ENCODE measurements around the gene EREG. TPM values are rescaled to one million over a fixed set of nuclear protein-coding genes. Genes with fewer than 3 reads are reported as not detected.

EREG gene
- total and polyA plus RNA-seq, 2 donors: 0.05 to 0.48 TPM

DNA sequence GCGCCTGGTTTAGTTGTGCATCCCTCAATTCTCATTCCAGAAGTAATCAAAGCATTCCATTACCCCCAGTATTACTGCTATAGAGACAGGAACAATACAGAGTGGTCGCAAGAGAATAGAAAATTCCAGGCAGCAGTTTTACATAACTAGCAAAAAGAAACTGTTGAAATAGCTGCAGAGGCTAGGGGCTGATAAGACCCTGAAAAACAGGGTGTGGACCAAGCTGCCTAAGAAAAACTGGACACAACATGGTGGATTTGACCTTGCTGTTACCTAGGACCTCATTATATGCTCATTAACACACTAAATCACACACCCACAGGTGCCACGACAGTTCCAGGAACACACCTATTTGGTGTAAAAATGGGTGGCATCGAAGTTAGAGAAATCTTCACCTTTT is 41.3 kb upstream of the EREG start:
- H3K9me3 ChIP-seq (ENCODE audit: control insufficient read depth in 2 of 2, insufficient read depth in 1 of 2, low read length in 1 of 2): no peaks in the 10 kb centered on the region
- DNase-seq (ENCODE audit: low read depth in 6 of 9, low spot score in 9 of 9): no peak
- H3K27ac ChIP-seq (ENCODE audit: low read depth in 1 of 2, low read length in 1 of 2): no peak overlapping the region
- 96% methylated on average over 4 of the region's 4 CpGs for WGBS
- no peaks in the 10 kb centered on the region for H3K36me3 ChIP-seq (ENCODE audit: control insufficient read depth in 2 of 2, insufficient read depth in 2 of 2, low read length in 1 of 2)
- H3K27me3 ChIP-seq (ENCODE audit: control insufficient read depth in 2 of 2, insufficient read depth in 1 of 2, low read length in 1 of 2): no peaks in the 10 kb centered on the region
- H3K4me3 ChIP-seq (ENCODE audit: low read length in 2 of 2): no peak overlapping the region
- no peaks in the 10 kb centered on the region for H3K4me1 ChIP-seq (ENCODE audit: control insufficient read depth in 2 of 2, insufficient read depth in 2 of 2, low read length in 2 of 2)

DNA sequence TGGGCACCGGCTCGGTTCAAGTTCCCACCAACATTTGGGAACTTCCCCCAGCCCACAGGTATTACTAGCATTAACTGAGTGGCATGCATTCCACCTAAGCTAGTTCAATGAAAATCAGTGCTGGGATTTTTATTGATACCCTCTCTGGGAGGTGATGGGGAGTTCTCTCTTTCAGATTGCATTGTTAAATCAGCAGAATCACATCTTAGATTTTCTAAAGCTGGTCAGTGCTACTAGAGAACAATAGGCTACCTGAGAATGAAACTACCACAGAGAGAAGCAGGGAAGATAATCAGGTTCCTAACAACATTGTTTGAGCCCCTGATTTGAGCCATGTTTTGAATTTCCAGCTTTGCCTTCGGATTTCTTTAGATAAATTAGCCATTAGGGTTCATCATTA is 40.7 kb upstream of the EREG start:
- no peak for DNase-seq (ENCODE audit: low read depth in 6 of 9, low spot score in 9 of 9)
- WGBS: 71% methylated on average over 3 of the region's 3 CpGs
- Histone ChIP-seq H3K36me3 (ENCODE audit: control insufficient read depth in 2 of 2, insufficient read depth in 2 of 2, low read length in 1 of 2) (no peaks in the 10 kb centered on the region), H3K9me3 (ENCODE audit: control insufficient read depth in 2 of 2, insufficient read depth in 1 of 2, low read length in 1 of 2) (no peaks in the 10 kb centered on the region), H3K4me1 (ENCODE audit: control insufficient read depth in 2 of 2, insufficient read depth in 2 of 2, low read length in 2 of 2) (no peaks in the 10 kb centered on the region), H3K27me3 (ENCODE audit: control insufficient read depth in 2 of 2, insufficient read depth in 1 of 2, low read length in 1 of 2) (no peaks in the 10 kb centered on the region), H3K4me3 (ENCODE audit: low read length in 2 of 2) (no peak overlapping the region), H3K27ac (ENCODE audit: low read depth in 1 of 2, low read length in 1 of 2) (no peak overlapping the region)

DNA sequence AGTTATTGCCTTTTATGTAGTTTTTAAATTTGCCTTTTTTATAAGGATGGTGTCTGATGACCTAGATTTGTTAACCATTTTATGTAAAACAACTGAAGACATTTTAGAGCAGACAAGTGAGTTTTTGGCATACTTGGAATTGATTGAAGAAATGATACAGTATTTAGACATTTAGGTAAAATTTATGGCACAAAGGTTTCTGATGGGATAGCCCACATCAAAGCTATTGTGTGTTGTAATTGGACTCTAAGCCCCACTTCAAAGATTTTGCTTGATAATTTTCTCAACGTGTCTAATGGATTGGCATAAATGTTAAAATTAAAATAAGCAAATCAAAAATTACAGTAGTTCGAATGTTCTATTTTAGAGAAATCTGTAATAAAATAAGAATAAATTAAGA is 39.1 kb upstream of the EREG start:
- H3K36me3 ChIP-seq (ENCODE audit: control insufficient read depth in 2 of 2, insufficient read depth in 2 of 2, low read length in 1 of 2): no peaks in the 10 kb centered on the region
- H3K27me3 ChIP-seq (ENCODE audit: control insufficient read depth in 2 of 2, insufficient read depth in 1 of 2, low read length in 1 of 2): no peaks in the 10 kb centered on the region
- no peaks in the 10 kb centered on the region for H3K9me3 ChIP-seq (ENCODE audit: control insufficient read depth in 2 of 2, insufficient read depth in 1 of 2, low read length in 1 of 2)
- 88% methylated on average over 2 of the region's 2 CpGs for WGBS
- H3K4me1 ChIP-seq (ENCODE audit: control insufficient read depth in 2 of 2, insufficient read depth in 2 of 2, low read length in 2 of 2): no peaks in the 10 kb centered on the region
- no peak overlapping the region for H3K27ac ChIP-seq (ENCODE audit: low read depth in 1 of 2, low read length in 1 of 2)
- DNase-seq (ENCODE audit: low read depth in 6 of 9, low spot score in 9 of 9): no peak
- H3K4me3 ChIP-seq (ENCODE audit: low read length in 2 of 2): no peak overlapping the region

DNA sequence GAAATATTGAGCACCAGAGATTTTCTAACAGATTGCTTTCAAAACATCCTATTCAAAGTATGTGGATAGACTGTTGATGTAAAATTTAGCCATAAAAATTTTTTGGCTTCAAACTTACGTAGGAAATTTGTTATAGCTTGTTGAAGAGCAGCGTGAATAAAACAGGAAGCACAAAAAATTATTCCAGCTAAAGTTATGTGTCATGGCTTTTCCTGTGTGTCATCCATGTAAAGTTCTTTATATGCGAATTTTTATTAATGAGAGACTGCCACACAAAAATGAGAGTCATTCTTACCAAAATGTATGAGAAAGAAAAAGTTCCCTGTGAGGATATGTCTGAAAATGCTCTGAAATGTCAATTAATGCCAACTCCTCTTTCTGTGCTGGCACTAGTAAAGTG is 37.2 kb upstream of the EREG start:
- H3K4me1 ChIP-seq (ENCODE audit: control insufficient read depth in 2 of 2, insufficient read depth in 2 of 2, low read length in 2 of 2): no peaks in the 10 kb centered on the region
- WGBS: 88% methylated on average over 3 of the region's 3 CpGs
- H3K27me3 ChIP-seq (ENCODE audit: control insufficient read depth in 2 of 2, insufficient read depth in 1 of 2, low read length in 1 of 2): no peaks in the 10 kb centered on the region
- no peaks in the 10 kb centered on the region for H3K36me3 ChIP-seq (ENCODE audit: control insufficient read depth in 2 of 2, insufficient read depth in 2 of 2, low read length in 1 of 2)
- no peak for DNase-seq (ENCODE audit: low read depth in 6 of 9, low spot score in 9 of 9)
- H3K27ac ChIP-seq (ENCODE audit: low read depth in 1 of 2, low read length in 1 of 2): no peak overlapping the region
- H3K9me3 ChIP-seq (ENCODE audit: control insufficient read depth in 2 of 2, insufficient read depth in 1 of 2, low read length in 1 of 2): no peaks in the 10 kb centered on the region
- H3K4me3 ChIP-seq (ENCODE audit: low read length in 2 of 2): no peak overlapping the region

GRCh38 chr4:74328501-74328900 is 36.4 kb upstream of the EREG start:
- no peak for DNase-seq (ENCODE audit: low read depth in 6 of 9, low spot score in 9 of 9)
- Histone ChIP-seq H3K4me1 (ENCODE audit: control insufficient read depth in 2 of 2, insufficient read depth in 2 of 2, low read length in 2 of 2) (no peaks in the 10 kb centered on the region), H3K4me3 (ENCODE audit: low read length in 2 of 2) (no peak overlapping the region), H3K27me3 (ENCODE audit: control insufficient read depth in 2 of 2, insufficient read depth in 1 of 2, low read length in 1 of 2) (no peaks in the 10 kb centered on the region), H3K9me3 (ENCODE audit: control insufficient read depth in 2 of 2, insufficient read depth in 1 of 2, low read length in 1 of 2) (no peaks in the 10 kb centered on the region), H3K36me3 (ENCODE audit: control insufficient read depth in 2 of 2, insufficient read depth in 2 of 2, low read length in 1 of 2) (no peaks in the 10 kb centered on the region), H3K27ac (ENCODE audit: low read depth in 1 of 2, low read length in 1 of 2) (no peak overlapping the region)
- 99% methylated on average over 1 of the region's 1 CpG for WGBS

GRCh38 chr4:74329307-74329706 is 35.6 kb upstream of the EREG start:
- H3K4me1 ChIP-seq (ENCODE audit: control insufficient read depth in 2 of 2, insufficient read depth in 2 of 2, low read length in 2 of 2): no peaks in the 10 kb centered on the region
- DNase-seq (ENCODE audit: low read depth in 6 of 9, low spot score in 9 of 9): no peak
- H3K27ac ChIP-seq (ENCODE audit: low read depth in 1 of 2, low read length in 1 of 2): no peak overlapping the region
- no peaks in the 10 kb centered on the region for H3K36me3 ChIP-seq (ENCODE audit: control insufficient read depth in 2 of 2, insufficient read depth in 2 of 2, low read length in 1 of 2)
- no peaks in the 10 kb centered on the region for H3K27me3 ChIP-seq (ENCODE audit: control insufficient read depth in 2 of 2, insufficient read depth in 1 of 2, low read length in 1 of 2)
- H3K9me3 ChIP-seq (ENCODE audit: control insufficient read depth in 2 of 2, insufficient read depth in 1 of 2, low read length in 1 of 2): no peaks in the 10 kb centered on the region
- no peak overlapping the region for H3K4me3 ChIP-seq (ENCODE audit: low read length in 2 of 2)

GRCh38 chr4:74330295-74330750 is 34.6 kb upstream of the EREG start:
- Histone ChIP-seq H3K27ac (ENCODE audit: low read depth in 1 of 2, low read length in 1 of 2) (no peak overlapping the region), H3K4me1 (ENCODE audit: control insufficient read depth in 2 of 2, insufficient read depth in 2 of 2, low read length in 2 of 2) (no peaks in the 10 kb centered on the region), H3K9me3 (ENCODE audit: control insufficient read depth in 2 of 2, insufficient read depth in 1 of 2, low read length in 1 of 2) (no peaks in the 10 kb centered on the region), H3K36me3 (ENCODE audit: control insufficient read depth in 2 of 2, insufficient read depth in 2 of 2, low read length in 1 of 2) (no peaks in the 10 kb centered on the region), H3K27me3 (ENCODE audit: control insufficient read depth in 2 of 2, insufficient read depth in 1 of 2, low read length in 1 of 2) (no peaks in the 10 kb centered on the region), H3K4me3 (ENCODE audit: low read length in 2 of 2) (no peak overlapping the region)
- WGBS: 58% methylated on average over 9 of the region's 9 CpGs
- DNase-seq (ENCODE audit: low read depth in 6 of 9, low spot score in 9 of 9): no peak

DNA sequence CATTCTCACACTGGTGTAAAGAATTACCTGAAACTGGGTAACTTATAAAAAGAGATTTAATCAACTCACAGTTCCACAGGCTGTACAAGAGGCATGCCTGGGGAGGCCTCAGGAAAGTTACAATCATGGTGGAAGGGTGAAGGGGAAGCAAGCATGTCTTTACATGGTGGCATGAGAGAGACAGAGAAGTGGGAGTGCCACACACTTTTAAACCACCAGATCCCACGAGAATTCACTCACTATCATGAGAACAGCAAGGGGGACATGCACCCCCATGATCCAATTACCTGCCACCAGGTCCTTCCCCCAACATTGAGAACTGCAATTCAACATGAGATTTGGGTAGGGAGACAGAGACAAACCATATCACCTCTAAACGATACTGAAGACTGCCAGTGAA is 33.7 kb upstream of the EREG start:
- WGBS: 92% methylated on average over 2 of the region's 2 CpGs

GRCh38 chr4:74331944-74332343 is 33.0 kb upstream of the EREG start:
- DNase-seq (ENCODE audit: low read depth in 6 of 9, low spot score in 9 of 9): no peak
- H3K4me1 ChIP-seq (ENCODE audit: control insufficient read depth in 2 of 2, insufficient read depth in 2 of 2, low read length in 2 of 2): no peaks in the 10 kb centered on the region

More for the DNA sequence above, 33.7 kb upstream of the EREG start:
- Histone ChIP-seq H3K9me3 (ENCODE audit: control insufficient read depth in 2 of 2, insufficient read depth in 1 of 2, low read length in 1 of 2) (no peaks in the 10 kb centered on the region), H3K4me3 (ENCODE audit: low read length in 2 of 2) (no peak overlapping the region), H3K27ac (ENCODE audit: low read depth in 1 of 2, low read length in 1 of 2) (no peak overlapping the region), H3K4me1 (ENCODE audit: control insufficient read depth in 2 of 2, insufficient read depth in 2 of 2, low read length in 2 of 2) (no peaks in the 10 kb centered on the region), H3K36me3 (ENCODE audit: control insufficient read depth in 2 of 2, insufficient read depth in 2 of 2, low read length in 1 of 2) (no peaks in the 10 kb centered on the region), H3K27me3 (ENCODE audit: control insufficient read depth in 2 of 2, insufficient read depth in 1 of 2, low read length in 1 of 2) (no peaks in the 10 kb centered on the region)
- no peak for DNase-seq (ENCODE audit: low read depth in 6 of 9, low spot score in 9 of 9)

DNA sequence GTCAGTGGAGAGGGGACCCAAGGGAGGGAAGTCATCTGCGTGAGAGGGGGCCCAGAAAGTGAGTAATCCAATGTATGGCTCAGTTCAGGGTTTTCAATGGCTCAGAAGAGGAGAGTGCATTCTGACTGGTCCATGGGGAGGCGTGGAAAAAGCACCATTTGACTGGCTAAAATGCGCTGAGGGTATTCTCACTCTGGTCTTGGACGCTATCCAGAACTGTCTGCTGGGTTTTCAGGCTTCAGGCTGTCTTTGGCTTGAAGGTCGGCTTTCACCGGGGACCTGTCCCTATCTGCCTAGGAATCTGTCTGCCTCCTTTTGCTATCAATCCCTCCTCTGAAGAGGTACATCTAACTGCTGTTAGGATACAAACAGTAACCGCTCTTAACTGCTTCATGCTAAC is 30.3 kb upstream of the EREG start:
- Histone ChIP-seq H3K4me1 (ENCODE audit: control insufficient read depth in 2 of 2, insufficient read depth in 2 of 2, low read length in 2 of 2) (no peaks in the 10 kb centered on the region), H3K27me3 (ENCODE audit: control insufficient read depth in 2 of 2, insufficient read depth in 1 of 2, low read length in 1 of 2) (no peaks in the 10 kb centered on the region)
- 92% methylated on average over 7 of the region's 7 CpGs for whole genome bisulfite sequencing

More at GRCh38 chr4:74331944-74332343, 33.0 kb upstream of the EREG start:
- Histone ChIP-seq H3K27ac (ENCODE audit: low read depth in 1 of 2, low read length in 1 of 2) (no peak overlapping the region), H3K4me3 (ENCODE audit: low read length in 2 of 2) (no peak overlapping the region), H3K27me3 (ENCODE audit: control insufficient read depth in 2 of 2, insufficient read depth in 1 of 2, low read length in 1 of 2) (no peaks in the 10 kb centered on the region), H3K36me3 (ENCODE audit: control insufficient read depth in 2 of 2, insufficient read depth in 2 of 2, low read length in 1 of 2) (no peaks in the 10 kb centered on the region), H3K9me3 (ENCODE audit: control insufficient read depth in 2 of 2, insufficient read depth in 1 of 2, low read length in 1 of 2) (no peaks in the 10 kb centered on the region)

More for the DNA sequence above, 30.3 kb upstream of the EREG start:
- Histone ChIP-seq H3K27ac (ENCODE audit: low read depth in 1 of 2, low read length in 1 of 2) (no peak overlapping the region), H3K4me3 (ENCODE audit: low read length in 2 of 2) (no peak overlapping the region), H3K9me3 (ENCODE audit: control insufficient read depth in 2 of 2, insufficient read depth in 1 of 2, low read length in 1 of 2) (no peaks in the 10 kb centered on the region), H3K36me3 (ENCODE audit: control insufficient read depth in 2 of 2, insufficient read depth in 2 of 2, low read length in 1 of 2) (no peaks in the 10 kb centered on the region)
- no peak for DNase-seq (ENCODE audit: low read depth in 6 of 9, low spot score in 9 of 9)

Data from thymus (tissue), 11 donors.